ENCODE data around the gene FZD4. TPM values are rescaled to one million over a fixed set of nuclear protein-coding genes. Genes with fewer than 3 reads are reported as not detected.
"Not testable (repeated sequence)": the region's sequence is repeated elsewhere in the genome, so short reads cannot be mapped to it uniquely, and the experiment has no call there.

FZD4 gene
- total RNA-seq, result 1 to 10 TPM; 4.3 to 6.7 TPM

DNA sequence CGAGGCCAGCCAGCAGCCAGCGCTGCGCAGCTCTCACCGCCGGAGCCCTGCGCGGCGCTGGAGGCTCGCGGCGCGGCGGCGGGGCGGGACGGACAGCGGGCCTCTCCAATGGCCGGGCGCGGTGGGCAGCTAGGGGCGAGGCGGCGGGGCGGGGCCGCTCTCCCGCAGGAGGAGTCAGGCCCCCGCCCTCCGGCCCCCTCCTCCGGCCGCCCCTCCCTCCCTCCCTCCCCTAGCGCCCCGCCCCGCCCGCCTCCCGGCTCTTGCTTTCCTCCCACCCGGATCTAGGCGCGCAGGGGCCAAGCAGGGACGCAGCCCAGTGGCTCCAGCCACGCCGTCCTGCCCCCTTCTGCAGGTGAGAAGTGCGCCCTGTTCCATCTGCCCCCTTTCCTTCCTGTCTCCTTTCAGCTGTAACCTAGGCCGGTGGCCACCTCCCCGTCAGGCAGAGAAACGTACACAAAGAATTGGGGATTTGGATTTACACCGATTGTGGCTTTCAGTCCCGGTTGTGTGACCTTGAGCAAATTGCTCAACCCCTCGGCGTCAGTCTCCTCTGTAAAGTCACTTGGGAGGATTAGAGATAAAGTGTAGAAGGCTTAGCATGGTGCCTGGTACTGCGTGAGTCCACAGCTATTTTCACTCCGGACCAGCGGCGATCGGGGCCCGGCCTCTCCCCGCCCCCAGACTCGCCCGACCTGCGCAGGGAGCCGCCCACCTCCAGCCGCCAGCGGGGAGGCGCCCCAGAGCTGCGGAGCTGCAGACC, at the start of gene FZD4:
Gene FZD4, minus strand, starts transcription at position 35 of the 760 bp plus-strand sequence. CDS start 310 bp downstream, outside the sequence.
- TF ChIP-seq CTCF (IDR thresholded peaks at IDR 0.05), result no peak
- H3K9me3 ChIP-seq, result no peaks in the 10 kb centered on the region
- peak within 1 kb of the TSS; percentile 95 for H3K27ac ChIP-seq
- no peaks in the 10 kb centered on the region for H3K4me1 ChIP-seq
- H3K4me3 ChIP-seq, result peak within 1 kb of the TSS; percentile 84
- no peaks in the 10 kb centered on the region for H3K36me3 ChIP-seq
- intact Hi-C loops (cut with DNase I), result loop anchor here (10.0 kb wide), 1 partner anchor 79 kb away; the partner anchor contains the start of gene TMEM135
- peak within 1 kb of the TSS; percentile 85 to 86 for H3K9ac ChIP-seq (ENCODE audit: low read depth in 2 of 2, low read length in 2 of 2)
- no peaks in the 10 kb centered on the region for H3K27me3 ChIP-seq
- DNase-seq, result peak; percentile 87

DNA sequence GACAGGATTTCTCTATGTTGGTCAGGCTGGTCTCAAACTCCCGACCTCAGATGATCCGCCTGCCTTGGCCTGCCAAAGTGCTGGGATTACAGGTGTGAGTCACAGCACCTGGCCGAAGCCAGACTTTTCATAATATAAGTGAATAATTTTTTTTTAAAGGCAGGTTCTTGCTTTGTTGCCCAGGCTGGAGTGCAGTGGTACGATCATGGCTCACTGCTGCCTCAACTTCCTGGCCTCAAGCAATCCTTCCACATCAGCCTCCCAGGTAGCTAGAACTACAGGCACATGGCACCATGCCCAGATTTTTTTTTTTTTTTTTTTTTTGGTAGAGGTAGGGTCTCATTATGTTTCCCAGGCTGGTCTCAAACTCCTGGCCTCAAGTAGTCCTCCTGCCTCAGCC, 49.1 kb upstream of the FZD4 start:
- H3K27me3 ChIP-seq; H3K36me3 ChIP-seq; H3K9me3 ChIP-seq; H3K4me3 ChIP-seq; H3K9ac ChIP-seq (ENCODE audit: low read depth in 2 of 2, low read length in 2 of 2); H3K4me1 ChIP-seq; DNase-seq; H3K27ac ChIP-seq; intact Hi-C loops (cut with DNase I): not testable (repeated sequence)

GRCh38 chr11:87002918-87003317, 47.7 kb upstream of the FZD4 start:
- Histone ChIP-seq H3K27ac (no peak overlapping the region), H3K27me3 (no peaks in the 10 kb centered on the region), H3K4me1 (no peaks in the 10 kb centered on the region), H3K36me3 (no peaks in the 10 kb centered on the region), H3K4me3 (no peak overlapping the region), H3K9ac (ENCODE audit: low read depth in 2 of 2, low read length in 2 of 2) (no peak overlapping the region), H3K9me3 (no peaks in the 10 kb centered on the region)
- DNase-seq, result no peak
- TF ChIP-seq CTCF (IDR thresholded peaks at IDR 0.05), result no peak
- intact Hi-C loops (cut with DNase I), result no loop called here

DNA sequence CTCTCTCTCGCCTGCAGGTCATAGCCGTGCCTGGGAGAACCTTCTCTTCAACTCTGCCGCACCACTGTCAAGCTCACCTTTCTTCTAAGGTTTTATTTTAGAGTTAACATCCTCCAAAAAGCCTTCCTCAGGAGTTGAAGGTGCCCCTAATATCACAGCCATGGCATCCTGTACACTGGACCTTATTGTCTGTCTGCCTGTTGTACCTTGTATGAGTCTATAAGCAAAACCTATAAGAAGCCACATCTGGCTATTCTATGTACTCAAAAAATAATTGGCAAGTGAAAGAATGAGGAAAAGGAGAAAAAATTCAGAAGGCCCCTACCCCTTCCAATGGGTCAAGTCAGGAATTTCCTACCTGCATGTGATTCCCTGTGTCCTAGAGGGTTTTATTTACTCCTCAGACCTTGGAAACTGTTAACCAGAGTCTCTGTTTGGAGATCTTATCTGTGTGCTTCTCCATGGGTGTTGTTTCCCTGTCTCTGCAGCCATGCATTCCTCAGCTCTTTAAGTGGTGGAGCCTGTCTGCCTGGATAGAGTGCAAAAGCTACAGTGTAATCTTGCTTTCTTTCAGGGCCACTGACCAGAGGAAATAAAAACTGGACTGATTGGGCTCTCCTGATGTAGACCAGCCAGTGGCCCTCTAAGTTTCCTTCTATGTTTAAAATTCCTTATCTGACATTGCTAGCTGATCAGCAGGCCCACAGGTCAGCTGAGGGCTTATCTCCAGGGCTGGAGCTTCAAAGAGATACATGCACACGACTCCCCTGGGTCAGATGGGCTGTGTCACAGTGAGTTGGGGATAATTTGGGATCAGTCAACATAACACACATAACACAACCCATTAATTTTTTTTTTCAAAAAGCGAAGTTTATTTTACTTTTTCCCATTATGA, 44.9 kb upstream of the FZD4 start:
- TF ChIP-seq CTCF (IDR thresholded peaks at IDR 0.05), result no peak
- no peak overlapping the region for H3K4me3 ChIP-seq
- H3K9me3 ChIP-seq, result no peaks in the 10 kb centered on the region
- no peak overlapping the region for H3K9ac ChIP-seq (ENCODE audit: low read depth in 2 of 2, low read length in 2 of 2)
- H3K36me3 ChIP-seq, result no peaks in the 10 kb centered on the region
- no peak overlapping the region for H3K27ac ChIP-seq
- intact Hi-C loops (cut with DNase I), result no loop called here
- no peaks in the 10 kb centered on the region for H3K4me1 ChIP-seq
- no peak for DNase-seq
- H3K27me3 ChIP-seq, result no peaks in the 10 kb centered on the region

- no peak overlapping the region for H3K27ac ChIP-seq
- no peak for DNase-seq
- H3K9ac ChIP-seq (ENCODE audit: low read depth in 2 of 2, low read length in 2 of 2), result no peak overlapping the region
- TF ChIP-seq CTCF (IDR thresholded peaks at IDR 0.05), result no peak
- no peaks in the 10 kb centered on the region for H3K4me1 ChIP-seq
- intact Hi-C loops (cut with DNase I), result no loop called here
- no peak overlapping the region for H3K4me3 ChIP-seq
- no peaks in the 10 kb centered on the region for H3K27me3 ChIP-seq
- no peaks in the 10 kb centered on the region for H3K36me3 ChIP-seq
- no peaks in the 10 kb centered on the region for H3K9me3 ChIP-seq
Observed at GRCh38 chr11:86999388-86999787, 44.2 kb upstream of the FZD4 start.

Measured in colonic mucosa (tissue), 4 donors.